GM19035 (cell line): ENCODE measurements around the gene ZCCHC7.
"Not testable (repeated sequence)": the region's sequence is repeated elsewhere in the genome, so short reads cannot be mapped to it uniquely, and the experiment has no call there.

Experiments
- ATAC-seq: cut with Tn5 transposase; IDR thresholded peaks from one replicate; pipeline ENCODE4 v1.9.1; 2021; ENCODE audit not compliant: unreplicated experiment

ZCCHC7 gene

DNA sequence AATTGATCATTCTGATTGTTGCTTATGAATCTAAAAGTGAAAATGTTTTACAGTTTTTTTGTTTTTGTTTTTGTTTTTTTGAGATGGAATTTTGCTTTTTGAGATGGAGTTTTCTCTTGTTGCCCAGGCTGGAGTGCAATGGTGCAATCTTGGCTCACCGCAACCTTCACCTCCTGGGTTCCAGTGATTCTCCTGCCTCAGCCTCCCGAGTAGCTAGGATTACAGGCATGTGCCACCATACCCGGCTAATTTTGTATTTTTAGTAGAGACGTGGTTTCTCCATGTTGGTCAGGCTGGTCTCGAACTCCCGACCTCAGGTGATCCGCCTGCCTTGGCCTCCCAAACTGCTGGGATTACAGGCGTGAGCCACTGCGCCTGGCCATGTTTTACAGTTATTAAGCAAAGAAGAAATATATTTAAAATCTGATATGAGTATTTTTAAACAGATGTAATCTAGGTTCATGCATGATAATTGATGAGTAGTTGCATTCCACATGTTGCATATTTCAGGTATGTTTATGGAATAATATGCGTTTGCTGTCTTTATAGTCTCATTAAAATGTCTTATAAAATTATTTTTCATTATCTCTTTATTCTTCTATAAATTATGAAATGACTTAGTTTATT lies 171.4 kb downstream of the ZCCHC7 start:
- not testable (repeated sequence) for ATAC-seq

DNA sequence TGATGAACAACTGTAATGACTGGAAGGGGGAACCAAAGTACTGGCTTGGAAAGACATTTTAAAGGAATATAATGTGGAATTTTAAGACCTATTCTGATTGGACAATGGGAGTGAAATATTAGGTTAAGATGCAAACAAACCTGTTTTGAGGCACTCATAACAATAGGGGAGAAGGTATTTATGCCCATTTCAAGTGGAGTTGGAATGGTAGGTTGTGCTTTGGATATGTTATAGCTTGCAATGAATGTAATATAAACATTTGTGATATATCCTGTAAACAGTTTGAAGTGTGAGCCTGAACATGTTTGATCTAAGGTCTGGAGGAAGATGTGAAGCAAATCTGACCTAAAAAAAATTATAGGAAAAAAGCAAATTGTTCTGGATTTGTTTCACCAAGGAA lies 172.5 kb downstream of the ZCCHC7 start:
- ATAC-seq: no peak

DNA sequence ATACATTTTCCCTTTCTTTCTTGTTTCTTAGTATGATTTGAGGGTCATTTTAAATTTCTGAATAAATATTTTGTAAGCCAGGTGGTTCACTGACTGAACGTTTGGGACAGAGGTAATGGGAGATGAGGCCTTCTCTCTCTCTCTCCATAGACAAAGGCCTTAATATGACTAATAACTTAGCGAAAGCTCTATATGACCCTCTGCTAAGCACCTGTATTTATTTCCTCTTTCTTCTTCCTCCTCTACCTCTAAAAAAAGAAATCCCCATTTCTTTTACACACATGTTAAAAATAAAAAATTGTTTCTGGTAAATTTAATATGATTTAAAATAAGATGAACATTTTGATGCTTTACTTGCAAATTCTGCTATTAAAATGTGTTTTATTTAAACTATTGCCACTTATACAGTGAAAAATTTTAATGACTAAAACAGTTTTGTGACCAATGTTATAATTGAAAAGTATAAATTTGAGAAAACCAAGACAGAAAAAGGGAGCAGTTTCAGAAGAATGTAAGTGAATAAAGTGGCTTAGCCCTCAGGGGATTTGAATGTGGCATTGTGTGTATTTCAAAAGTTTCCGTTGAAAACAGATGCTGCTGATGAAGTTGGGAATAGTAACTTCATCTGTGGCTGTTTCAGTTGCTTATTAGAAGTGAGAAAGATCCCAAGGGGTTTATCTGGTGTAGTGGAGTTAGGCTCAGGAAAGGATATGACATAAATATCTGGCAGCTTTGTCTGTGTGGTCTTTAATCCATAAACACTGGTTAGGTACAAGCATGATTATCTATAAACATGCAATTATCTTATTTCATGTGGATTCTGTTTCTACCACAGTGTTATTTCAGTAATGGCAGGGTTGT lies 173.5 kb downstream of the ZCCHC7 start:
- ATAC-seq: peak; percentile 49

DNA sequence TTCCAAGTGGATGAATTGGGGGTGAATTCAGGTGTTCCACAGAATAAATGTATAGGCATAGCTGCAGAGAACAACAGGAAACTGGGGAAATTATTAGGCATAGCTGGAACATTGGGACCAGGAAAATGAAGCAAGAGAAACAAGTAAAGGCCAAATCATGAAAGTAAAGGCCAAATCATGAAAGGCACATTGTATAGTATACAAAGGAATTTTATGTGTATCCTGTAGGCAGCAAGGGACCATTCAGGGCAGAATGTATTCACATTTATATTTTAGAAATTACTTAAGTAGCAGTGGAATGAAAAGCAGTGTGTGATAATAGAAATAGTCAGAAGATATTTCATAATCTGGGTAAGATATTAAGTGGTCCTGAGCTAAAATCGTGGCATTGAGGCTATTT lies 174.8 kb downstream of the ZCCHC7 start:
- ATAC-seq: no peak

DNA sequence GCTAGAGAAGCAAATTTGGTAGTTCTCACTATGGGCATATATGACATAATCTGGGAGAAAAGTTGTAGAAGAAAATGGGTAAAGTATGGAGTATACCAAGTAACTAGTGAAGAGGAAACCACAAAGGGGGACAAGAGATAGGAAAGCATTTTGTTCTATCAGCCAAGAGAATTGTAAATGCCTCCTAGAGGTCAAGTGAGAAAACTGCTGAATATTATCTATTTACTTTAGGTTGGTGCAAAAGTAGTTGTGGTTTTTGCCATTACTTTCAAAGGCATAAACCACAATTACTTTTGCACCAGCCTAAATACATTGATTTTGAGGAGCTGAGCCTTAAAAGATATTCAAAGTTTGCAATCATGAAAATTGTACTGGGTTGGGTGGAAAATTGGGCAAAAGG lies 175.4 kb downstream of the ZCCHC7 start:
- ATAC-seq: no peak

DNA sequence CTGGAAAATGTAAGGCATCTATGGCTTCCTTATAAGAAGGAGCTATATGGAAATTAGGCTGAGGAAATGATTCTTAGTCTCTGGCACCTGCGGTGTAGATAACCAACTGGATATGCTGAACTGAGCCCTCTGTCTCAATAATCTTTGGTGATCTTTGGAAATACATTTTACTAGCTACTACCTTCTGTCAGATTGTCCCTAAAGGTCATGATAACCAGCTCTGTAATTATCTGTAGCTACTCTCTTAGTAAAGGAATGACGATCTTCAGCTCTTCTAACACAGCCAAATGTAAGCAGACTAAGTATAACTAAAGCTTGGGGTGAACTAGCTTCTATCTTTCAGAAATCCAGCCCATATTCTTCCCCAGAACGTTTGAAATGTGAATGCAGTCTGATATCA lies 177.2 kb downstream of the ZCCHC7 start:
- ATAC-seq: no peak

DNA sequence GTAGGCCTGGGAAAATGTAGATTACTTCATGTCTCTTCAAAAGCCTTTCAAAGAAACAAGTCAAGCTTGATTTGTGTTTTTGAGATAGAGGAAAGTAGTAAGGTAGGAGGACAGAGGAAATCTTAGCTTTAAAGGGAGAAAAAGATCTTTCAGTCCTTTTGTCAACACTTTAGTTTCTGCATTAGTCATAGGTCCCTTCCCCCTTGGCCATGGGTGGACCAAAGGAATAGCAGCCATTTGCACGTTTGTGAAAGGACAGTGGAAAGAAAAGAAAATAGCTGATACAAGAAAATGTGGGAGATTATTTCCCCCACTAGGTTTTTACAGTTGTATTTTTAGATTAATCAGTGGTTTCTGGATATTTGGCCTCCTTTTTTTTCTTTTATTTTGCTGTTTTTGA lies 180.2 kb downstream of the ZCCHC7 start:
- no peak for ATAC-seq

DNA sequence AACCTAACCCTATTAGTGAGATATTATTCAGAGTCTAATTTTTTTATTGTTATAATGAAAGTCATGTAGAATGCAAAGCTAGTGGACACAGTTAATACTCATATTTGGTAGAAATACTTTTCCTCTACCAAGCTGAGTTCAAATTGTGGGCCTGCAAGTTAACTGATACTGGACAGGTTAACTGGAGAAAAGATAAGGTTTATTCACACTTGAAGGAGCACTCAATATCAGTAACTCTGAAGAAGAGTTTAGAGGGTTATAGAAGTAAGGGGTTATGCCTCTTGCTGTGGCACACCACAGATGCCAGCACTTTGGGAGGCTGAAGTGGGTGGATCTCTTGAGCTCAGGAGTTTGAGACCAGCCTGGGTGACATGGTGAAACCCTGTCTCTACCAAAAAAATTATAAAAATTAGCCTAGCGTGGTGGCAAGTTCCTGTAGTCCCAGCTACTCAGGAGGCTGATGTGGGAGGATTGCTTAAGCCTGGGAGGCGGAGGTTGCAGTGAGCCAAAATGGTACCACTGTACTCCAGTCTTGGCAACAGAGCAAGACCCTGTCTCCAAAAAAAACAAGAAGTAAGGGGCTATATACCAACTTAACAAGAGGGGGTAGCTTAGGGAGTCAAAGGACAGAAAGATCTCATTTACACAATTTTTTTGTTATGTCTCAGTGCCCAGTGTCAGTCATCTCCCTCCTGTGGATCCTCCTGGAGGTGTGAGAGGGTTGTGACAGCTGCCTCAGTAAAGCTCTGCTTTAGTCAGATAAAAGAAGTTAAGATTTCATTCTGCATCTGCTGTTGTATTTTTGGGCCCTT lies 180.9 kb downstream of the ZCCHC7 start:
- no peak for ATAC-seq

DNA sequence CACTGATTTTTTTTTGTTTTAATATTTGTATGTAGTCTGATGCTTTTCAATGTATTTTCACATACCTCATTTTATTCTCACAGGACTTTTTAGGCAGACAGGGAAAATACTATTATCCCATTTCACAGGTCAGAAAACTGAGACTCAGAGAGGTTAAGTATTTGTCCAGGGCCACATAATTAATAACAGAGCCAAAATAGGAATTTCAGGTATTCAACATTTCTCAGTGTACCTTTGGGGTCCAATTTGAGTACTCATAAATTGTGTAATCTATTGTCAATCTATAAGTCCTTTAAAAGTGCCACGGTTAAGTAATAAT lies 181.4 kb downstream of the ZCCHC7 start:
- no peak for ATAC-seq

DNA sequence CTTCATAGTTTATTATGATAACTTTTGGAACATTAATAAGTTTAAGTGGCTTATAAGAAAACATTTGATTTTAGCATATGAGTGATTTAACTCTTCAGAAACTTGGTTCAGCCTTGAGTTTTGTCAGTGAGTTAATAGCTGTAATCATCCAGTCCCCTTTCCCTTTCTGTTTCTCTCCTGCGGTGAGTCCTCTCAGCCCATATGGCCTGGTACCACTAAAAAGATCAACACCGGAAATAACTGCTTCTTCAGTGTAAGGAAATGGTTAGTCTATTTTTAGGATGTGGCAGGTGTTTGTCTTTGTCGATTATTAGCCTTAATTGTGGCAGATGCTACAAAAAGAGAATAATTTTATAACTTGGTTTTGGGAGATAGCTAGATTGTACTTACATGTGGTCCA lies 181.9 kb downstream of the ZCCHC7 start:
- peak; percentile 86 for ATAC-seq

DNA sequence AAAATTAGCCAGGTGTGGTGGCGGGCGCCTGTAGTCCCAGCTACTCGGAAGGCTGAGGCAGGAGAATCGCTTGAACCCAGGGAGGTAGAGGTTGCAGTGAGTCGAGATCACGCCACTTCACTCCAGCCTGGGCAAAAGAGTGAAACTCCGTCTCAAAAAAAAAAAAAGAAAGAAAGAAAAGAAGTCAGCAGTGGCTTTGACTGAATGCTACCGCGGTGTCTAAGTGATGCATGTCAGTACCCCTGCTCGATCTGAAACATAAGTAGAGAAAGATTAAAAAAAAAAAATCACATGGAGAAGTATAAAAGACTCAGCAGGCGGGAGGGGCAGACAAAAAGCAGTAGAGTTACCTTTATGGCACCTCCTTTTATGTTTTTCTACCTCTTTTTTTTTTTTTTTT lies 182.9 kb downstream of the ZCCHC7 start:
- not testable (repeated sequence) for ATAC-seq

DNA sequence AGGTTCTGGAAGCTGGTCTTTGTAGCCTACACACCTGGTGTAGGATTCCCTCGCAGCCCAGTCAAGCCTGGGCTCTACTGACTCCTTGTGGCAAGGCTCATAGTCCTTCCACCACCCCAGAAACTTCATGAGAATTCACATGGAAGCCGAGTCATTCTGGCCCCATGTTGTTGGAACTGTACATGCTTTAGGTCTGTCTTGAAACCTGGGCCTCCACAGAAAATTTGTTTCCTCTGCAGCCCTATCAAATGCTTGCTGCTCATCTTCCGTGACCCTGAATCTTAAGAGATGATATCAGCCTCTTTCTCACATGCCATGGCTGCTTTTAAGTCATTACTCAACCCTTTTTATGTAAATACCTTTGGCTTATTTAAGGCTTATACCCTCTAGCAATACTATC lies 188.8 kb downstream of the ZCCHC7 start:
- no peak for ATAC-seq

DNA sequence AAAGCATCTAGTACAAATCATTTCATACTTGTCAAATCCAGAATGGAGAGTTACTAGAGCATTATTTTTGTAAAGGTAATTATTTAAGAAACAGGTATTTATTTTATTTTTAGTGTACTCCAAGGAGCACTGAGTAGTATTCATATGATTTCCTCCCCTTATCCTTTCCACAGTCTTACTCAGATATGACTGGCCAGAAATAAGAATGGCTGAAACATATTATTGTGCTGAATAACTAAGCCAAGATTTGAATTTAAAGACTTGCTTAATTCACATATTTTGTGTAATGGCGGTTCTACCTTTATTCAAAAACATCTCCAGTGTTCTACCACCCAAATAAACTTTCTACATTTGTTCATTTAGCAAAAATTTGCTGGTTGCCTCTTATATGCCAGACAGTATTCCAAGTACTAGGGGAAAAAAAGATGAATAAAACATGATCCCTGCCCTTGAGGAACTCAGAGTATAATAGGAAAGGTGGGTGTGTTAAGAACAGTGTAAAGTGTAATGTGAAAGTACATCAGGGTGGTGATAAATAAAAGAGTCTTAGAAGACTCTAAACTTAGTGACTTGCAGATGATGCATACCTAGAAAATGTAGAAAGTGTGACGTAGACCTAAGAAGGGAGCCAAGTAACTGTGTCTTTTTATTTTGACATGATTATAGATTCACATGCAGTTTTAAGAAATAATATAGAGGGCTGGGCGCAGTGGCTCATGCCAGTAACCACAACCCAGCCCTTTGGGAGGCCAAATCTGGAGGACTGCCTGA lies 191.7 kb downstream of the ZCCHC7 start:
- ATAC-seq: no peak

DNA sequence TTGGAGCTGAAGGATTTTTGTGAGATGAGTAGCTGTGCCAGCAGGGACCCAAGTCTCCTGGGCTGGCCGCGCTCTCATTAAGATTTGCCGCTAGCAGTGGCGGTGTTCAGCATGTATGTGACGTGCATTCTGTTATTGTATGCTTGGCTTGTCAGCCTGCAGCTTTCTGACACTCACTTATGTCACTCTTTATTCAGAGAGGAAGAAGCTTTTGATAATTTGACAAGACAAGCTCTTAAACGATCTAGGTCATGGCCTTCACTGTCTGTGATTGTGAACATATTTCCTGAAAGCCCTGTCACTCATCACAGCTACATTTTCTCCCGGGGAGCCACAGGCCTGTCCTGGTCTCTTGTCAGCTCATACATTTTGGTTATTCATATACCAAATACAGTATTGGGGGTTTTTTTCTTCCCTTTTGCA lies 203.9 kb downstream of the ZCCHC7 start:
- ATAC-seq: peak; percentile 48

DNA sequence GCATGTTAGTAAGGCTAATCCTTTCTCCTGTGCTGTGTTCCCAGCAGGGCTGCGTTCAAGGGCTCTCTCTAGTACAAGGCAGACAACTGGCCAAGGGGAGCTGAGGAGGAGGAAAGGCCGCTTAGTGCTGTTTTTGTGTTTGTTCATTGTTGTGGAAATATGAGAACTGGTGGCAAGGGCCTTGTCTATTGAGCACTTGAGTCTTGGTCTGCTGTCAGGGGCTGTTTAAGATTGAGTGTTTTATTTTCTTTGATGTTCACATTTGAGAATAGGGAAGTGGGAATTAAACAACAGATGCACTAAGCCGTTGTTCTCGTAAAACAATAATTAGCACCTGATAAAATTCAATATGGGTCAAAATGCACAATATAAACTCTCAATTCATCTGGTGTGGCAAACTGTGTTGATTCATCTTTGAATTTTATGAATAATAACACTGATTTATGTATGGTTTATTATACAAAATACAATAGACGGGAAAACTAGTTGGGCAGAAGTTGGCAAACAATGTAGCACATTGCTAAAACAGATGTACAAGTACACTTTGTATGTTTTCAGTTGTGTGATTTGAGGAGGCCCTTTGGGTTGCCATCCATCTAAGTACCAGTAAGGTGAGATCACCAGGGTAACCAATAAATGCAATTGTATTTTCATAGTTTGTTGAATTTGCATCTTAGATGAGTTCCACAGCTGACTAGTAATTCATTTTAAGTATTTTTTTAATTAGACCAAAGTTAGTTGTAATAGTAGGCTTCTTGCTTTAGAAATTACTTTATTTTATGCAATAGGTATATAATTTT lies 204.5 kb downstream of the ZCCHC7 start:
- peak; percentile 26 for ATAC-seq

DNA sequence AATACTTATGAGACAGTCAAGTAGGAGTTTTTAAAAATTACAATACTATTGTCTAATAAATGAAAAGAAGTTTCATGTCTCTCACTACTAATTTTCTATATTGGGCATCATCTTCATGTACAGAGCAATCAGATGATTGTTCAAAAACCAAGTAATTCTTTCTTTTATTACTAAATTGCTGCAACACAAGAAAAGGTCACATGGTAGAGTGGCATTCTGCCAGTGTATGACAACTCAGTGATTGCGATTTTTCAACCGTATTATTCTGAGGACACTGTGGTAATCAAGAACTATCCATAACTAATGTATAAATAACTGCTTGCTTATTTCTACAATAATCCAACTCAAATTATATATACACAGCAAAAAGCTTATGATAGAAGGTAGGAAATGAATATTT lies 205.4 kb downstream of the ZCCHC7 start:
- no peak for ATAC-seq

DNA sequence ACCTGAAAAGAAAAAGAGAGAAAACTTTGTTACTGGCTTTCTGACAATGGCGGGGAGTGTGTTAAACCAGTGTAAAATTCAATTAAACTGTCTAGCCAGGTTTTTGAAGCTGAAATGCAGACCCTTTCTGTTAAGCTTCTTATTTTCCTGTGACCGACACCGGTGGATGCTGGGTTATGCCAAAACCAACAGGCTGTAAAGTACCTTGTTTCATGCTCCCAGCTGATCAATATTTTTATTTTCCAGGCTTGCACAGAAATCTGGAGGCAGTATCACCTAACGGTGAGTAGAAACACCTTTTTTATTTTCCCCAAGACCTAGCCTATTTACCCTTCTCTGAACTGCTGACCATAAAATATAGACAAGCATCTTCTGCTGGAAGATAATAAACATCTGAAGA lies 207.2 kb downstream of the ZCCHC7 start:
- ATAC-seq: no peak

DNA sequence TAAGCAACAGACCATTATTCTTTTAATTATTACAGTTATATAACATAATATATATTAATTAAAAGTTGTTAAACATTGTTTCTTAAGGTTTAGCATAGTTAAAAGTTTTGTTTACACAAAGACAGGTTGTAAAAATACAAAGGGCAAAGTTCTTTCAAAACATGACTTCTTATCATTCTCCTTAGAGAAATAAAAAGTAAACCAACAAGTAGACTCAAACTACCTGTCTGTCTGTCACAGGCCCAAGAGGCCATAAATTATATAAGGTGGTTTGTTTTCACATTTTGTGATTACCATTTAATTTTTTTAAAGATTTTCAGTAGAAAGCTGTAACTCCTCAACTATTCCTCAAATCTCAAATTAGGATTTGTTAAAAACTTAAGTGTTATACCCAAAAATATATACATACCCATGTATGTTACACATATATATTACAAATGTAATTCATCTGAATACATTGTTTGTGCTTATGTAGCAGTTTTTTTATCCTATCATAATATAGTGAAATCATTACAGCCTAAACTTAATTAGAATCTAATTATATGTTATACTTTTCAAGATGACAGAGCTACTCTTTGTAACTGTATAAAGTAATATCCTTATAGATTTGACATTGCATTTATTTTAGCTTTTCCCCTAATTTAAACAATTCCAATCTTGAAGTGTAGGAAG lies 208.3 kb downstream of the ZCCHC7 start:
- ATAC-seq: no peak

DNA sequence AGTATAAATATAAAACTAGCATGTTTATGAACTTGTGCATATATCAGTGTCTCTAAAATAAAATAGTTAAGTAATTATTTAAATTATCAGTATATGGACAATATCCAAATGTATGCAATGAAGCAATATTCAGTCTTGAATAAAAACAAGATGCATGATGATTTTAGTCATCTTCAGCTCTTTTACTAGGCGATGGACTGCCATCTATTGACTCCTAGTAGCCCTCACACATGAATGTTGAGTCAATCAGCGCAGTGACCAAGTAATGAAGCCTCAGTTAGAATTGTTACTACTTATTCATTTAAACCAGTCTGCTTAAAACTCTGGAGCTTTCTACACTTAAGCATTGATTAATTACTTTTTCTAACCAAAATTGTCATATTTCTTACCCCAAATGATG lies 209.2 kb downstream of the ZCCHC7 start:
- ATAC-seq: no peak

DNA sequence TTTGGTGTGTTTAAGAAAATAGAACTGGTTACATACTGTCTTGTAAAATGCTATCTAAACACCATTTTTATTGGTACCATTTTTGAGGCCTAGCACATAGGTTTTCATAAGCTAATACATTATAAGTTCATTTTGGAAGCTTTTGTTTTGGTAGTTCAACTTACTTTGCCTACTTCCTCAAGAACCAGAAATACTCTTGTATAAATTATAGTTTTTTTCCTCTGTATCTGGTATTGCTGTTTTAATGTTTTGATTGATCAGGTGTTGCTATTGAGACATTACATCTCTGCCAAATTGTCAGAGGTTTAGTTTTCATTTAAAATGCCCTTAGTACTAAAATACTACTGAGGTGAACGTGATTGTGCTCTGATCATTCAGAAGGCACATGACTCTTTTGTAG lies 211.5 kb downstream of the ZCCHC7 start:
- no peak for ATAC-seq
